Thoracic aorta (tissue), 2 donors: ENCODE measurements around the gene ZMYND8. TPM values are rescaled to one million over a fixed set of nuclear protein-coding genes. Genes with fewer than 3 reads are reported as not detected.

Experiments
- ATAC-seq: fragments of 150-250 bp; one replicate; pipeline ENCODE4 v1.8.0; 2017; ENCODE audit warnings: low read depth; ENCODE audit not compliant: insufficient number of reproducible peaks, low FRiP score
- DNase-seq: peaks from one replicate; pipeline ENCODE4 v3.0.0-alpha.2; 2020; ENCODE audit warnings: low spot score
- H3K27ac ChIP-seq, 2 donors: fragments of 200-600 bp; sonication (generic); 1 replicate in 1 of 2; 2 replicates in 1 of 2; pipeline ENCODE4 v1.5.1; 2016; ENCODE audit warnings: mild to moderate bottlenecking in 2 of 2, moderate library complexity in 2 of 2
- H3K27me3 ChIP-seq: fragments of 200-600 bp; sonication (generic); replicated peaks from 2 replicates; pipeline ENCODE4 v1.6.0; 2016; ENCODE audit warnings: mild to moderate bottlenecking; ENCODE audit not compliant: insufficient read depth
- H3K36me3 ChIP-seq: fragments of 200-600 bp; sonication (generic); one replicate; pipeline ENCODE4 v1.5.1; 2016
- H3K4me1 ChIP-seq, 2 donors: fragments of 200-600 bp; sonication (generic); 1 replicate in 1 of 2; 2 replicates in 1 of 2; pipeline versions ENCODE4 v1.5.1 to v1.6.0; 2016; ENCODE audit warnings: low read depth in 2 of 2, mild to moderate bottlenecking in 1 of 2; ENCODE audit not compliant: control insufficient read depth in 1 of 2
- H3K4me3 ChIP-seq: fragments of 200-600 bp; sonication (generic); 2 replicates; pipeline ENCODE4 v1.5.1; 2016; ENCODE audit warnings: mild to moderate bottlenecking
- H3K9me3 ChIP-seq: fragments of 200-600 bp; sonication (generic); 2 replicates; pipeline ENCODE4 v1.5.1; 2016
- total RNA-seq, 2 donors: library from RNA; depleted of rRNA; stranded (reverse); fragments of >200 nt; gene quantifications; one replicate each; pipeline versions ENCODE4 v1.1.0 to v1.2.3, GENCODE V29; 2016
- TF ChIP-seq, protein P1 (sequence below): fragments of 200-600 bp; sonication (generic); IDR thresholded peaks from one replicate; pipeline ENCODE4 v1.5.1; 2019; ENCODE audit warnings: antibody characterized with exemption

ZMYND8 gene
- total RNA-seq, 2 donors from 2014 or later: 17.9 to 27.2 TPM

DNA sequence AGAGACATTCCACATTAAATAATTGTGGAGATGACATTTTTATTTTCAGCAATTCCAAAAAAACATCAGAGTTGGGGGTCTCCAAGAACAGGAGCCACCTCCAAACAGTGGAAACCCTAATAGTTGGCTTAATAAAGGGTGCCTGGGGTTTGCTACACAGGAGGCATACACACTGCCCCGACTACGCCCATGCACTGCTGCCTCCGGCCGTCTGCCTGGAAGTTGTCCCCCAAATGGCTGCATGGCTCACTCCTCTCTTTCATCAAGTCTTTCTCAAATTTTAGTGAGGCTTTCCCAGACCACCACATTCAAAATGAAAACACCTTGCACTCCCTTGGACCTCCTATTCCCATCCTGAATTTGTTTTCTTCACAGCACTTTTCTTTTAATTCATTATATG is 58.8 kb downstream of the ZMYND8 start:
- Histone ChIP-seq H3K36me3 (peaks cover 6% of the 10 kb centered on the region), H3K9me3 (no peaks in the 10 kb centered on the region), H3K27ac (no peak overlapping the region), H3K27me3 (no peaks in the 10 kb centered on the region), H3K4me1 (no peaks in the 10 kb centered on the region), H3K4me3 (no peak overlapping the region)
- TF ChIP-seq, protein P1, sequence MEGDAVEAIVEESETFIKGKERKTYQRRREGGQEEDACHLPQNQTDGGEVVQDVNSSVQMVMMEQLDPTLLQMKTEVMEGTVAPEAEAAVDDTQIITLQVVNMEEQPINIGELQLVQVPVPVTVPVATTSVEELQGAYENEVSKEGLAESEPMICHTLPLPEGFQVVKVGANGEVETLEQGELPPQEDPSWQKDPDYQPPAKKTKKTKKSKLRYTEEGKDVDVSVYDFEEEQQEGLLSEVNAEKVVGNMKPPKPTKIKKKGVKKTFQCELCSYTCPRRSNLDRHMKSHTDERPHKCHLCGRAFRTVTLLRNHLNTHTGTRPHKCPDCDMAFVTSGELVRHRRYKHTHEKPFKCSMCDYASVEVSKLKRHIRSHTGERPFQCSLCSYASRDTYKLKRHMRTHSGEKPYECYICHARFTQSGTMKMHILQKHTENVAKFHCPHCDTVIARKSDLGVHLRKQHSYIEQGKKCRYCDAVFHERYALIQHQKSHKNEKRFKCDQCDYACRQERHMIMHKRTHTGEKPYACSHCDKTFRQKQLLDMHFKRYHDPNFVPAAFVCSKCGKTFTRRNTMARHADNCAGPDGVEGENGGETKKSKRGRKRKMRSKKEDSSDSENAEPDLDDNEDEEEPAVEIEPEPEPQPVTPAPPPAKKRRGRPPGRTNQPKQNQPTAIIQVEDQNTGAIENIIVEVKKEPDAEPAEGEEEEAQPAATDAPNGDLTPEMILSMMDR: no peak
- DNase-seq (no peak), ATAC-seq (no peak)

DNA sequence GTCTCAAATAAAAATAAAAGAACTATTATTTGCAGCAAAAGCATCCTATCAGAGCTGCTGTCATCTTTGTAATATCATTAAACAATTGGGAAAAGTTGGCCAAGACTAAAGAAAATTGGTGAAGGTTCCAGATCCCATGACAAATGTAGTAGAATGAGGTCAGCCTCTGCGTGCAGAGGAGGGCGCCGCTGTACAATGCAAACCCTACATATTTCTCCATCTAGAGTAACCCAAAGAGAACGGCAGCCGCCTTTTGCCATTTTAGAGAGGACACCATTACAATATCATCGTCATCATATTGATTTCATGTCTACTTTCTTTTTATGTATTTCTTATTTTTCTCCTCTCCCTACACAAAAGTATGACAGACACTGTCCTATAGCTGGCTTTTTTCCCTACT is 59.5 kb downstream of the ZMYND8 start:
- H3K36me3 ChIP-seq: peaks cover 6% of the 10 kb centered on the region
- DNase-seq (no peak), ATAC-seq (no peak)
- no peaks in the 10 kb centered on the region for H3K9me3 ChIP-seq
- TF ChIP-seq, protein P1: no peak
- H3K27me3 ChIP-seq: no peaks in the 10 kb centered on the region
- no peak overlapping the region for H3K4me3 ChIP-seq
- H3K4me1 ChIP-seq: no peaks in the 10 kb centered on the region
- no peak overlapping the region for H3K27ac ChIP-seq

DNA sequence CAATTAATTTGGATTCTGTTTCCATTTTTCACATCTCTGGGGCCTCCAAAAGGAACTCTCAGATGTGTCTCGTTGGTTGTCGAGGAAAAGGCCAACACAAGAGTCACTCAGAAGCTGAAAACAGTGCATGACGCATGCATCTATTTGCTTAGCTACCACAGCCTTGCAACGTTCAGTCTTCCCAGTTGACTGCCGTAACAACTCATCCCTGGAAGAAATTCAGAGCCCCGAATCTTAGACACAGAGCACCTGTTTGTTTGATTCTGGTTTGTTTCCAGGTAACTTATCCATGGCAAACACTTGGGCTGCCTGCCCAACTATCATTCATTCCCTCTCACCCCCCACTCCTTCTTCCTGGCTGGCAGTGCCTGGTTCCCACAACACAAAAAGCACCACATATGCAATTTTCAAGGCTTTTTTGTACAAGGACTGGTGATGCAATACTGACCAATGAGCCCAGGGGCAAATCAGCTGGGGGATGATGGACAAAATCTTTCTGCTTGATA is 60.5 kb downstream of the ZMYND8 start:
- TF ChIP-seq, protein P1: no peak
- Histone ChIP-seq H3K4me3 (no peak overlapping the region), H3K27ac (no peak overlapping the region), H3K9me3 (no peaks in the 10 kb centered on the region), H3K36me3 (peaks cover 14% of the 10 kb centered on the region), H3K27me3 (no peaks in the 10 kb centered on the region), H3K4me1 (no peaks in the 10 kb centered on the region)
- DNase-seq (no peak), ATAC-seq (no peak)

DNA sequence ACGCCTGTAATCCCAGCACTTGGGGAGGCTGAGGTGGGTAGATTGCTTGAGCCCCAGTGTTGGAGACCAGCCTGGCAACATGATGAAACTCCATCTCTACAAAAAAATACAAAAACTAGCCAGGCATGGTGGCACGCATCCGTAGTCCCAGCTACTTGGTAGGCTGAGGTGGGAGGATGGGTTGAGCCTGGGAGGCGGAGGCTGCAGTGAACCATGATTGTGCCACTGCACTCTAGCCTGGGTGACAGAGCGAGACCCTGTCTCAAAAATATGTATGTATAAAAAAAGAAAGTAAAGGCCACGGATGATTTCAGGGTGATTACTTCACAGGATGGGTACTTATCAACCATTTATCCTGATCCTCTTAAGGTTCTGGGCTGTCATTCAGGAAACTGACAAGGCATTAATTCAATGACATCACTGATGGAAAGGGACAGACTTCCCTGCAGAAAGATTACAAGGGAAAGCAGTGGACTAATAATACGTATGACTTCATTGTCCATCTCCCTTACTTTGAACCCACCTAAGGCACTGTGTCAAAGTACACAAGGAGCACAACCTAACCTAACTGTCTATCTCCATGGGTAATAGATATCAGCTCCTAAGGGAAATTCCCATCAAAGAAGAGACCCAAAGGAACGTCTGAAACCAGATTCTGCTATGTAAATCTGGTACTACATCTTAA is 61.2 kb downstream of the ZMYND8 start:
- TF ChIP-seq, protein P1: no peak
- DNase-seq (no peak), ATAC-seq (no peak)
- no peak overlapping the region for H3K4me3 ChIP-seq
- no peaks in the 10 kb centered on the region for H3K27me3 ChIP-seq
- no peaks in the 10 kb centered on the region for H3K4me1 ChIP-seq
- H3K9me3 ChIP-seq: no peaks in the 10 kb centered on the region
- H3K27ac ChIP-seq: no peak overlapping the region
- H3K36me3 ChIP-seq: peaks cover 15% of the 10 kb centered on the region

DNA sequence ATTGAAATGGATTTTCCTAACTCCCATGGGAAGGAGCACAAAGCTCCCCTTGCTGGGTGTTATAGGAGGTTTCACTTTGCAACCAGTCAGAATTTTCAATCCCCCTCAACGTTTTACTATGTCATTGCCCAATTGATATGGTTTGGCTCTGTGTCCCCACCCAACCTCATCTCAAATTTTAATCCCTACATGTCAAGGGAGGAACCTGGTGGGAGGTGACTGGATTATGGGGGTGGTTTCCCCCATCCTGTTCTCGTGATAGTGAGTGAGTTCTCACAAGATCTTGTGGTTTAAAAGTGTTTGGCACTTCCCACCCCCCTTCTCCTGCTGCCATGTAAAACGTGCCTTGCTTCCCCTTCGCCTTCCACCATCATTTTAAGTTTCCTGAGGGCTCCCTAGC is 62.9 kb downstream of the ZMYND8 start:
- Histone ChIP-seq H3K9me3 (no peaks in the 10 kb centered on the region), H3K4me3 (no peak overlapping the region), H3K36me3 (peaks cover 15% of the 10 kb centered on the region), H3K27ac (no peak overlapping the region), H3K27me3 (no peaks in the 10 kb centered on the region), H3K4me1 (no peaks in the 10 kb centered on the region)
- DNase-seq (no peak), ATAC-seq (no peak)
- TF ChIP-seq, protein P1: no peak
